T follicular helper cell (primary cell): ENCODE measurements around the gene CCDC138.

ENCODE experiments used
- DNase-seq: peaks from one replicate; pipeline ENCODE4 v3.0.0-alpha.2; 2020; ENCODE audit warnings: low read depth

CCDC138 gene

DNA sequence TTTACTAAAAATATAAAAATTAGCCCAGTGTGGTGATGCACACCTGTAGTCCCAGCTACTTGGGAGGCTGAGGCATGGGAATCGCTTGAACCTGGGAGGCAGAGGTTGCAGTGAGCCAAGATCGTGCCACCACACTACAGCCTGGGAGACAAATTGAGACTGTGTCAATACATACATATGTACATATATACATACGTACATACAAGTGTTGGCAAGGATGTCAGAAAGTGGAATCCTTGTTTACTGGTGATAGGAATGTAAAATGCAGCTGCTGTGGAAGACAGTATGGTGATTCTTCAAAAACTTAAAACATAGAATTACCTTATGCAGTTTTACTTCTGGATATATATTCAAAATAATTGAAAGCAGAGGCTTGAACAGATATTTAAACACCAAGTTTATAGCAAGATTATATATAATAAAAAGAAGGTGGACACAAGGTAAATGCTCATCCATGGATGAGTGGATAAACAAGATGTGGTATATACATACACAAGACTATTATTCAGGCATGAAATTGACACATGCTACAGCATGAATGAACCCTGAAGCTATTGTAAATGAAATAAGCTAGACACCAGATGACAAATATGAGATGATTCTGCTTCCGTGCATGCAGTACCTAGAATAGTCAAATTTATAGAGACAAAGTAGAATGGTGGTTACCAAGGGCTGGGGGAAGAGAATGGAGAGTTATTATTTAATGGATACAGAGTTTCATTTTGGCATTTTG, 43.2 kb downstream of the CCDC138 start:
- DNase-seq: no peak

GRCh38 chr2:108833219-108833618, 46.6 kb downstream of the CCDC138 start:
- no peak for DNase-seq

DNA sequence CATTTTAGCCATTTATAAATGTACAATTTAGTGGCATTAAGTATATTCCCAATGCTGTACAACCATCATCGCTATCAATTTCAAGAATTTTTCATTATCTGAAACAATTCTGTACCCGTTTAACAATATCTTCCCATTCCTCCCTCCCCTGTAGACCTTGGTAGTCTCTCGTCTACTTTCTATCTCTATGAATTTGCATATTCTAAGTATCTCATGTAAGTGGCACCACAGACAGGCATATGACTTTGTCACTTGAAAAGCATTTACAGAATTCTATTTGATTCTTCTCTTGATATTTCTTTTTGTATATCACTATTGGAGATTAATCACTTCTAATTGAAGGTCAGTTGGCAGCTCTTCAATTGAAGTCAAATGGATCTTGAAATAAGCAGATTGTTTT, 48.0 kb downstream of the CCDC138 start:
- DNase-seq: no peak

DNA sequence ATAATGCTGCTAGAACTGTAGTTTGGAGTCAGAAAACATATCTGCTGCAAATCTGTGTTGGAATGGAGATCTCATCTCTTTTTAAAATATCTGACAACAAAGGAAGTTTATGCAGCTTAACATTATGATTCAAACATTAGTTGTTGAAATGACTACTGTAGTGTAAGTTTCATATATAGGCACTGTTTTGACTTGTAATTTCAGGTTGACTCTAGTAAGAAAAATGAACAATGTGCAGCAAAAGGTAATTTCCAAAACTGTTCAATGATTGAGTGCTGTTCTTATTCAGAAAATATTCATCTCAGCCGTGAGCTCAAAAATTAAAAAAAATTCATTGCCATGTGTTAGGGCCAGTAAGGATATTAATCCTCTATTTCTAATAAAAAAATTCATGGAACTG, 48.5 kb downstream of the CCDC138 start:
- no peak for DNase-seq

DNA sequence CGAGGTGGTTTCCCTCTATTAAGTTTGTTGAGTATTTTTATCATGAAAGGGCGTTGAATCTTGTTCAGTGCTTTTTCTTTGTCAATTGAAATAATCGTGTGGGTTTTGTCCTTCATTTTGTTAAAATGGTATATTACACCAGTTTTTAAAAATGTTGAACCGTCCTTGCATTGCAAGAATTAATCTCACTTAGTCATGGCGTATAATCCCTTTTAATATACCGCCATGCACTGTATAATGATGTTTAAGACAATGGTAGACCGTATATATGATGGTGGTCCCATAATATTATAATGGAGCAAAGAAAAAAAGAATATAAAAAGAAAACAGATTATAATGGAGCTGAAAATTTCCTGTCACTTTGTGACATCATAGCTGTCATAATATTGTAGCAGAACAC, 50.6 kb downstream of the CCDC138 start:
- DNase-seq: no peak

GRCh38 chr2:108841506-108841905, 54.9 kb downstream of the CCDC138 start:
- no peak for DNase-seq

GRCh38 chr2:108845923-108846322, 59.4 kb downstream of the CCDC138 start:
- DNase-seq: no peak

DNA sequence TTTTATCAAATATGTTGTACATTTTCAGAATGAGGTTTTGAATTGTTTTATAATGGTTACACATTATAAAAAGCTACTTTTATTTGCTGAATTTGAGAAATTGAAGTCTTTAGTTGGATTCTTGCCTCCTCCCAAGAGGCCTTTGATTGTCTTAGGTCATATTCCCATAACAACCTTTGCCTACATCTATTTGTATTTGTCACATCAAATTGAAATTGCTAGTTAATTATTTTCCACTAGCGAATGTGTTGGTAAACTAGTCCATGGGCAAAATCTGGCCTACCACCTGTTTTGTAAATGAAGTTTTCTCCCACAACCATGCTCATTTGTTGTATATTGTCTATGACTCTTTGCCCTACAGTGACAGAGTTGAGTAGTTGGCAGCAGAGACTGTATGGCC, 60.4 kb downstream of the CCDC138 start:
- DNase-seq: no peak

DNA sequence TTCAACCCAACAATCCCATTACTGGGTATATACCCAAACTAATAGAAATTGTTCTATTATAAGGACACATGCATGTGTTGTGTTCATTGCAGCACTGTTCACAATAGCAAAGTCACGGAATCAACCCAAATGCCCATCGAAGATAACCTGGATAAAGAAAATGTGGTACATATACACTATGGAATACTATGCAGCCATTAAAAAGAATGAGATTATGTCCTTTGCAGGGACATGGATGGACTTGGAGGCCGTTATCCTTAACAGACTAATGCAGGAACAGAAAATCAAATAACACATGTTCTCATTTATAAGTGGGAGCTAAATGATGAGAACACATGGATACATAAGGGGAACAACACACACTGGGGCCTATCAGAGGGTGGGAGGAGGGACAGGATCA, 65.8 kb downstream of the CCDC138 start:
- DNase-seq: no peak

- DNase-seq: no peak
Observed at GRCh38 chr2:108853421-108853820, 66.8 kb downstream of the CCDC138 start.

GRCh38 chr2:108854484-108854883, 67.9 kb downstream of the CCDC138 start:
- DNase-seq: no peak

DNA sequence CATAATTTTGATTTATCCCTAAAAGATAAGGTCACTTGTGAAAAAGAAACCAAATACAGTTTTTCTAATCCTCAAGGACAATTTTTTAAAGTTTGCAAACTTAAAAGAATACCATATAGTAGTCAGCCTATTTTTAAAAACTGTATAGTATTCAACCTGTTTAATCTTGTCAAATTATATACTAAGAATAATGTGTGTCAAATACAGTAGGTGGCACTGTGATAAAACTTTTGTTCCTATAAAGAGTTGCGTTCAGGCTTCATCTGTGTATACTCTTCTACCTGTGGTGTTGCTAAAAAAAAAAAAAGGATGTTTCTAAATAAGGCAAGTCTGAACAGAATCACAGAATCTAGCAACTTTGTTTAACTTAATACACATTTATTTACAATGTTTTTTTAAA, 68.6 kb downstream of the CCDC138 start:
- no peak for DNase-seq

DNA sequence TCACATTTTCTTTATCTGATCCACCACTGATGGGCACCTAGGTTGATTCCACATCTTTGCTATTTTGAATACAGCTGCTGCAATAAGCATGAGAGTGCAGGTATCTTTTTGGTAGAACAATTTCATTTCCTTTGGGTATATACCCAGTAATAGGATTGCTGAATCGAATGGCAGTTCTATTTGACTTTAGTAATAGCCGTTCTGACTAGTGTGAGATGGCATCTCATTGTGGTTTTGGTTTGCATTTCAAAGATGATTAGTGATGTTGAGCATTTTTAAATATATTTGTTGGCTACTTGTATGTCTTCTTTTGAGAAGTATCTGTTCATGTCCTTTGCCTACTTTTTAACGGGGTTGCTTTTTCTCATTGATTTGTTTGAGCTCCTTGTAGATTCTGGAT, 72.3 kb downstream of the CCDC138 start:
- DNase-seq: no peak

- DNase-seq: no peak
Observed at GRCh38 chr2:108866041-108866440, 79.5 kb downstream of the CCDC138 start.

DNA sequence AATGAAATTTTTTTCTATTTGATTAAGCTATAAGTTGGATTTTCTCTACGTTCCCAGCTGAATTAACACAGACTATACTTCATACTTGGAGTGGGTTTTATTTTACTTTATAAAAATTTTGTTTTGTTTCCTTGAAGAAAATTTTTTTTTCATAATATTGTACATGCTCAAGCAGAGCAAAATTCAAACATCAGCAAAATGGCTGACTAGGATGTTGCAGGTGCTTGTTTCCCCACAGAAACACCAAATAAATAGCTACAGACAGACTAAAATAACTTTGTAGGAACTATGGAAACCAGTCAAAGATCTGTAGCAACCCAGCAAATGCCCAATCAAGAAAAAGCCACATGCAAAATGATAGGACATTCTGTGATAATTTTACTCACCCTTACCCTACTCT, 82.3 kb downstream of the CCDC138 start:
- DNase-seq: no peak

DNA sequence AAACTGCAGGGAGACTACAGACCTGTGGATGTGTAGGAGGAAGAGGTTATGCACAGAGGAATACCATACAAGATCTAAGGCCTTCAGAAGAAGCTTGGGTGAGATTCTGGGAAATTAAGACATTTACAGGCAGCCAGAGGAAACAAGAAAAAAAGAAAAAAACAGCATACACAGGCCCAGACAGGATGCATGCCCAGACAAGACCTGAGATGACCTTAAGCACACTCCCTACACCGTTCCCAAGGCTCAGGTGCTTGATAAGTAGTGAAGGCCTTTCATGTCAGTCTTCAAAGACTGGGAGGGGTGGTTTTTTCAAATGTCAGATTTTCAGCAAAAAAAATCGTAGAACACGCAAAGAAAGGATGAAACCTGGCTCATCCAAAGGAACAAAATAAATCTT, 83.0 kb downstream of the CCDC138 start:
- DNase-seq: no peak

DNA sequence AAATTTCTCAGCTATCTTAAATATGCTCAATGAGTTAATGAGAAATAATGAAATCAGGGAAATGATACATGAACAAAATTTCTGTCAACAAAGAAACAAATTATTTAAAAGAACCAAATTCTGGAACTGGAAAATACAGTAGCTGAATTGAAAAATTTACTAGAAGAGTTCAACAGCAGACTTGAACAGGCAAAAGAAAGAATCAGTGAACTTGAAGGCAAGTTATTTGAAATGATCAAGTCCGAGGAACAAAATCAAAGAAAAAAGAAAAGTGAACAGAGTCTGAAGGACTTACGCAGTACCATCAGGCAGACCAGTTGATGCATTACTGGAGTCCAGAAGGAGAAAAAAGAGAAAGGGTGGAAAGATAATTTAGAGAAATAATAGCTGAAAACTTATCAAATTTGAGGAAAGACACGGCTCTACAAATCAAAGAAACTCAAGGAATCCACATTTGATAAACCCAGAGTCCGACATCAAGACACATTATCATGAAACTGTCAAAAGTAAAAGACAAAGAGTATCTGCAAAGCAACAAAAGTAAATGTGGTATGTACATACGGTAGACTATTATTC, 83.6 kb downstream of the CCDC138 start:
- no peak for DNase-seq

GRCh38 chr2:108877506-108877905, 90.9 kb downstream of the CCDC138 start:
- no peak for DNase-seq

DNA sequence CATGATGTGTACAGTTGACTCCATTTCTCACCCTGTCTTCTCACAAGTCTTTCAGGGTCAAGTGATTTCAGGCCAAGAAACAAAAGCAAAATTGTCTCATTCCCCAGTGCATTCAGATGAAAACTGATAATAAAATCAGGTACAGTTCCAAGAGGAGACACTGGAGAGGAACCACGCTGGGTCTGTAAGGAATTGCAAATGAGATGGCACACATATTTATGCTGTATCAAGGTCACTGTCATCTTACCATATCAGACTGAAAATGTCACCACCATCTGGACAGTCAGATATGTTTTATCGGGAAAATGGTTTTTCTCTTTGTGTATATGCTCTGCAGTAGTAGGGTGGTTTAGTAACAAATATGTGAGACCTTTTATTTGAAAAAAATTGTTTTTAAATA, 91.7 kb downstream of the CCDC138 start:
- DNase-seq: no peak

DNA sequence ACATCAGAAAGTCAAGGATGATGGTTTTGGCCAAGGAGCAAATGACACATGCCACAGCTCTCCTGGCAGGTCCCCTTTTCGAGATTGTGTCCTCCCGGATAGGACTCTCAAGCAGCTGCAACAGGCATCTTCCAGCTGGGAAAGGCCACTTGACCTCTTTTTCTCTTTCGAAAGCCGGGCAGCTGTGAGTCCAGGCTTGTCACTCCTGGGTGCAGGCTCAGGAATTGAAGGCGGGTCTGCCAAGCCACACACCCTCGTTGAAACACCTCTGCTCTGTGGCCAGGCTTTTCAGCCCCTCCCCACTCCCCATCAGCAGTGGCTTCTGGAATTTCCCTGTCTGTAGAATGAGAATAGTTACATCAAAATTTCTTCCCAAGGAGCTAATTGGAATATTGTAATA, 98.0 kb downstream of the CCDC138 start:
- DNase-seq: no peak

DNA sequence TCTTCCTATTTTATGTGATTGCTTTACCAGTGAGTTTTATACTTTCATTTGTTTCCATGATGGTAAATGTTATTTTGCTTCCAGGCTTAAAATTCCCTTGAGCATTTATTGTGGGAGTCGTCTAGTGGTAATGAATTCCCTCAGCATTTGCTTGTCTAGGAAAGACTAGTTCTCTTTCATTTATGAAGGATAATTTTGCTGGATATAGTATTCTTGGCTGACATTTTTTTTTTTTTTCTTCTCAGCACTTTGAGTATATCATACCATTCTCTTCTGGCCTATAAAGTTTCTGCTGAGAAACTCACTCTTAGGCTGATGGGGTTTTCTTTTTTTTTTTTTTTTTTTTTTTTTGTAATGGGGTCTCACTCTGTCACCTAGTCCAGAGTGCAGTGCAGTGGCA, 103.3 kb downstream of the CCDC138 start:
- DNase-seq: no peak

GRCh38 chr2:108893277-108893676, 106.7 kb downstream of the CCDC138 start:
- no peak for DNase-seq

DNA sequence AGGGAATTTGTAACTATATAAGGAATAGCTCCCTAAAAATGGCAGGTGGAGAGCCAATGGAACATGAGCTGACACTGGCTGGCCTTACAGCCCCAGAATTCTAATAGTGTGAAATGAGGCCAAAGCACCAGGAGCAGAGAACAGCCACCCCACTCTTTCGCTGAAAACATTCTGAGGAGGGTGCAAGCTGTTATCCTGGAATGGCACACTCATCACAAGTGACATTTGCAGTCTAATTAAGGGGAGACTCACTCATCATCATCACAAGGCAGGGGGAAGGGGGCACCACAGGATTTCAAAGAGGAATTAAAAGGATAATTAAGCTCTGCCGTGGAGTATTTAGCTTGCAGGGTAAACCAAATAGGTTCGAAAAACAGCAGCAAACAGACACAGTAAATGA, 108.2 kb downstream of the CCDC138 start:
- DNase-seq: no peak

- no peak for DNase-seq
Observed at GRCh38 chr2:108895188-108895587, 108.6 kb downstream of the CCDC138 start.
